ENCODE data around the gene TMEM14C. TPM values are rescaled to one million over a fixed set of nuclear protein-coding genes. Genes with fewer than 3 reads are reported as not detected.

Gene TMEM14C
- total RNA-seq, 3 donors from 2014 or later = 69.2 to 96.3 (median 86.7) TPM

DNA sequence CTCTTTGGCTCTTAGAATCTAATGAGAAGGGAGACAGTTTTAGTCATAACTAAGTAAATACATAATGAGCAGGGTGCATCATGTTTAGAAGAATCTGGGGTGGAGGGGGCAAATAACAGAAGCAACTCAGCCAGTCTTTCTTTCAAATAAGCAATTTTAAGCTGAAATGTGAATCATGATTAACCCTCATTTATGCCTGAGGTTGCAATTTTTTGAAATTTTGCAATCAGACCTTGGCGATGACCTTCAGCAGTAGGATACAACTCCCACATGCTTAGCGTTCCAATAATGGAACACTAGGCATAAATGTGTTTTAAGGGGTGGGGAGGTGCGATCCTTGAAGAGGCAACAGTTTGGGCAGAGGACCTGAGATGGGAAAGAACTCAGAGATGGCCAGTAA lies 55.4 kb downstream of the TMEM14C start:
- H3K36me3 ChIP-seq (ENCODE audit: low read depth) = no peaks in the 10 kb centered on the region
- intact Hi-C loops (cut with DNase I, micrococcal nuclease) = no loop called here
- no peak overlapping the region for H3K4me3 ChIP-seq
- H3K4me1 ChIP-seq (ENCODE audit: low read depth) = no peaks in the 10 kb centered on the region
- no peak for ATAC-seq
- H3K9me3 ChIP-seq = no peaks in the 10 kb centered on the region
- TF ChIP-seq, protein P1, sequence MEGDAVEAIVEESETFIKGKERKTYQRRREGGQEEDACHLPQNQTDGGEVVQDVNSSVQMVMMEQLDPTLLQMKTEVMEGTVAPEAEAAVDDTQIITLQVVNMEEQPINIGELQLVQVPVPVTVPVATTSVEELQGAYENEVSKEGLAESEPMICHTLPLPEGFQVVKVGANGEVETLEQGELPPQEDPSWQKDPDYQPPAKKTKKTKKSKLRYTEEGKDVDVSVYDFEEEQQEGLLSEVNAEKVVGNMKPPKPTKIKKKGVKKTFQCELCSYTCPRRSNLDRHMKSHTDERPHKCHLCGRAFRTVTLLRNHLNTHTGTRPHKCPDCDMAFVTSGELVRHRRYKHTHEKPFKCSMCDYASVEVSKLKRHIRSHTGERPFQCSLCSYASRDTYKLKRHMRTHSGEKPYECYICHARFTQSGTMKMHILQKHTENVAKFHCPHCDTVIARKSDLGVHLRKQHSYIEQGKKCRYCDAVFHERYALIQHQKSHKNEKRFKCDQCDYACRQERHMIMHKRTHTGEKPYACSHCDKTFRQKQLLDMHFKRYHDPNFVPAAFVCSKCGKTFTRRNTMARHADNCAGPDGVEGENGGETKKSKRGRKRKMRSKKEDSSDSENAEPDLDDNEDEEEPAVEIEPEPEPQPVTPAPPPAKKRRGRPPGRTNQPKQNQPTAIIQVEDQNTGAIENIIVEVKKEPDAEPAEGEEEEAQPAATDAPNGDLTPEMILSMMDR (IDR thresholded peaks at IDR 0.05) = no peak
- no peak for DNase-seq

DNA sequence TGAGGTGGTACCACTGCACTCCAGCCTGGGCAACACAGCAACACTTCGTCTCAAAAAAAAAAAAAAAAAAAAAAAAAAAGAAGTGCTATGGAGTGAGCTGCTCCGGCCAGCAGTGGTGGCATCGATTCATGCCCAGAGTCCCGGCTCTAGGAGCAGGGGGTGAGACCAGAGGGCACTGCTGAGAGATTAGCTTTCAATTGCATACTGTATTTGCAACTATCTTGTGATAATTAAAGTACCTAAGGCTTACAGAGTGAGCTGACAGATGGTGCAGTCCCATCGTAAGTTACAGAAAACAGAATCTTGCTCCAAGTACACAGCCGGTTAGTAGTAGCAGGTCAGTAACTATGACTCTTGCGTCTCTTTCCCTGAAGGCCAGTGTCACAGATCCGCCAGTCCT lies 56.2 kb downstream of the TMEM14C start:
- TF ChIP-seq, protein P1 (IDR thresholded peaks at IDR 0.05) = no peak
- H3K9me3 ChIP-seq = no peaks in the 10 kb centered on the region
- ATAC-seq (no peak), DNase-seq (no peak)
- intact Hi-C loops (cut with DNase I, micrococcal nuclease) = no loop called here
- H3K4me1 ChIP-seq (ENCODE audit: low read depth) = no peaks in the 10 kb centered on the region
- H3K36me3 ChIP-seq (ENCODE audit: low read depth) = no peaks in the 10 kb centered on the region
- H3K4me3 ChIP-seq = no peak overlapping the region

Other genes with a start within 250 kb of the TMEM14C start
- gene GCNT2, start 201.7 kb upstream of the TMEM14C start, total RNA-seq = 10 to 100 TPM; 11.7 to 22.3 (median 19.8) TPM
- gene C6orf52, start 28.5 kb upstream of the TMEM14C start, total RNA-seq = 1 to 10 TPM in 2 of 3 donors, not detected in 1; 1.2 to 1.7 TPM
- 10 to 100 TPM in 1 of 3 donors, 1 to 10 TPM in 2; 5.8 to 12.5 (median 9.8) TPM for gene PAK1IP1, start 28.1 kb upstream of the TMEM14C start, total RNA-seq
- gene TMEM14B, start 24.7 kb downstream of the TMEM14C start, total RNA-seq = 10 to 100 TPM; 48.9 to 61.2 (median 60.8) TPM
- not detected for gene MAK, start 115.5 kb downstream of the TMEM14C start, total RNA-seq
- gene GCM2, start 159.0 kb downstream of the TMEM14C start, total RNA-seq = not detected
- under 1 TPM in 2 of 3 donors, not detected in 1; 0.12 to 0.57 TPM for gene SYCP2L, start 164.0 kb downstream of the TMEM14C start, total RNA-seq

Data from mucosa of descending colon (tissue), 3 donors.